HG02798 (cell line): ENCODE data around the gene PTGES.
"Not testable (repeated sequence)": the region's sequence is repeated elsewhere in the genome, so short reads cannot be mapped to it uniquely, and the experiment has no call there.

Experiments used
- ATAC-seq: cut with Tn5 transposase; IDR thresholded peaks from one replicate; pipeline ENCODE4 v1.9.1; 2021; ENCODE audit warnings: mild to moderate bottlenecking; ENCODE audit not compliant: unreplicated experiment, poor library complexity

Gene PTGES

GRCh38 chr9:129773262-129774048, 20.6 kb upstream of the PTGES start:
- ATAC-seq: no peak

GRCh38 chr9:129770741-129771140, 17.9 kb upstream of the PTGES start:
- no peak for ATAC-seq

DNA sequence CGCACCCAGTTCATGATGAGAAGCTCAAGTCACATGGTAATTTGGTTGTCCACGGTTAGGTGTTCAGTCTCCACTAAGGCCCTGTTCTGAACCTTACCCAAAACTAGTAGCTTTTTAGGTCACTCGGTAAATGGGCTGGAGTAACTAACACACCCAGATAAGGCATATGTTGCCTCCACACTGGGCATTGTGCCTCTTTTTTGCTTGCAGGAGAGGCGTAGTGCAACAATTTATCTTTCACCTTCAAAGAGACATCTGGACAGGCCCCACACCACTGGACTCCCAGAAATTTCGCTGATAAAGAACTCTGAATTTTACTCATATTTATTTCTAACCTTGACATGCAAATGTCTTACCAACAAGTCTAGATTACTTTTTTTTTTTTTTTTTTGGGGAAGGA, 16.8 kb upstream of the PTGES start:
- ATAC-seq: no peak

GRCh38 chr9:129768486-129768885, 15.6 kb upstream of the PTGES start:
- ATAC-seq: no peak

- no peak for ATAC-seq
These were observed 13.0 kb upstream of the PTGES start for GRCh38 chr9:129765764-129766317.

DNA sequence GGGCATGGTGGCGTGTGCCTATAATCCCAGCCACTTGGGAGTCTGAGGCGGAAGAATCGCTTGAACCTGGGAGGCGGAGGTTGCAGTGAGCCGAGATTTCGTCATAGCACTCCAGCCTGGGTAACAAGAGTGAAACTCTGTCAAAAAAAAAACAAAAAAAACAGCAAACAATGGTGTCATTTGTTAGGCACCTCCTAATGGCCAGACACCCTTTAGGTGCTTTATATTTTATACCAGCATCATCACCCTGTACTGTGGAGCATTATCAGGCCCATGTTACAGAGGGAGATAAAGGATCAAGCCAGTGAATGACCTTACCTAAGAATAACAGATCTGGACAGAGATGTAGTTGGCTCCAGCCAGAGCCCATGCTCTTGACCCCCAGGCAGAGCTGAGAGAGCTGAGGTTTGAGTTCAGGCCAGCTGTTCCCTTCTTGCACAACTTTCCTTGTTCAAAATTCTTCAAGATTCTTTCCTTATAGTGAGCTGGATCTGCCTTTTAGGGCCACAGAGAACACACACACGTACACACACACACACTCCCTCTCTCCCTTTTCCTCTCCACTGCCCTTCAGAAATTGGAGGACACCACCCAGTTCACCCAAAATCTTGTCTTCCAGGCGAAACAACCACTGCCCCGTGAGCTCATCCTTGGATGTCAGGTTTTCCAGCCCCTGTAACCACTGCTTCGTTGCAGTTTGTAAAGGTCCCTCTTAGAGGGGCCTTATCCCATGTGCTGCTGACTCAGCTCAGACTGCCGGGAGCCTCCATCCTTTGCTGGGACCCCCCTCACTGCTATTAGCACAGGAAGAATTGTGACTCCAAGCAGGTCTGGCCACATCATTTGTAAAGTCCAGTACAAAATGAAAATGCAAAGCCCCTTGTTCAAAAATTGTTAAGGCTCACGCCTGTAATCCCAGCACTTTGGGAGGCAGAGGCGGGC, 10.4 kb upstream of the PTGES start:
- no peak for ATAC-seq

DNA sequence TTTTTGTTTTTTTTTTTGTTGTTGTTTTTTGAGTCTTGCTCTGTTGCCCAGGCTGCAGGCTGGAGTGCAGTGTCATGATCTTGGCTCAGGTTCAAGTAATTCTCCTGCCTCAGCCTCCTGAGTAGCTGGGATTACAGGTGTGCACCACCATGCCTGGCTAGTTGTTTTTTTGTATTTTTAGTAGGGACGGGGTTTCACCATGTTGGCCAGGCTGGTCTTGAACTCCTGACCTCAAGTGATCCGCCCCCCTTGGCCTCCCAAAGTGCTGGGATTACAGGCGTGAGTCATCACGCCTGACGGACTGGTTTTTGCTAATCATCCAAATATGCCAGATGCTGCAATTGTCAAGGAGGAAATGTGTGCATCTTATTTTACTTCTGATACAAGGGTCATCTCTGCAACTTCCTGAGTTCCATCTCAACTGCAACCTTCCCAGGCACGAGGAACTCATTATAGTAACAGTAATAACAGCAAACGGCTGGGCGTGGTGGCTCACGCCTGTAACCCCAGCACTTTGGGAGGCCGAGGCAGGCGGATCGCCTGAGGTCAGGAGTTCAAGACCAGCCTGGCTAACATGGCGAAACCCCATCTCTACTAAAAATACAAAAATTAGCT, 9.6 kb upstream of the PTGES start:
- not testable (repeated sequence) for ATAC-seq

DNA sequence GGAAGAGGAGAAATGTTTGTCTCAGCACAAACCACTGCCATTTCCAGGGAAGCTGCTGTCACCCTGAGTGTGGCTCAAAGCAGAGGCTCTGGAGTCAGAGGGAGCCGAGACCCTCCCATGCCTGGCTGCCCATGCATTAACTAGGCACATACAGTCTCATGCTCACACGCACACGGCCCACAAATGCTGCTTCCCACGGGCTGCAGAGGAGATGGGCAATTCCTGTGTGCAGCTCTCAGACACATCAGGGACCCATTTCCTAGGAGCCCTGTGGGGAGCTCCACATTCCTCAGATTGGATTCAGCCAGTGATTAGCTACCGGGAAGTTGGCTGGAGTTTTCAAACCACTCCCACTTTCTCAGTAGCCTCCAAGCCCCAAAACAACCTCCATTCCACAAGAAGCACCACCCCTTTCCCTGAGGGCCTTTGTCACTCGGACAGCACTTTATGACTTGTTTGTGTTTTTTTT, 9.1 kb upstream of the PTGES start:
- ATAC-seq: no peak

GRCh38 chr9:129761293-129761900, 8.6 kb upstream of the PTGES start:
- ATAC-seq: no peak

DNA sequence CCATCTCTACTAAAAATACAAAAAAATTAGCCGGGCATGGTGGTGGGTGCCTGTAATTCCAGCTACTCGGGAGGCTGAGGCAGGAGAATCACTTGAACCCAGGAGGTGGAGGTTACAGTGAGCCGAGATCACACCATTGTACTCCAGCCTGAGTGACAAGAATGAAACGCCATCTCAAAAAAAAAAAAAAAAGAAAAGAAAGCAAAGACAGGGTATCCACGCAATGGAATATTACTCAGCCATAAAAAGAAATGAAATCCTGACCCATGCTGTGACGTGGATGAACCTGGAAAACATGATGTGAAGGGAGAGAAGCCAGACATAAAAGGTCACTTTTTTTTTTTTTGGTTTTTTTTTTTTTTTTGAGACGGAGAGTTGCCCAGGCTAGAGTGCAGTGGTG, 7.9 kb upstream of the PTGES start:
- ATAC-seq: not testable (repeated sequence)

GRCh38 chr9:129759804-129760502, 7.1 kb upstream of the PTGES start:
- ATAC-seq: no peak

GRCh38 chr9:129759319-129759718, 6.5 kb upstream of the PTGES start:
- no peak for ATAC-seq

GRCh38 chr9:129757045-129757444, 4.2 kb upstream of the PTGES start:
- no peak for ATAC-seq

DNA sequence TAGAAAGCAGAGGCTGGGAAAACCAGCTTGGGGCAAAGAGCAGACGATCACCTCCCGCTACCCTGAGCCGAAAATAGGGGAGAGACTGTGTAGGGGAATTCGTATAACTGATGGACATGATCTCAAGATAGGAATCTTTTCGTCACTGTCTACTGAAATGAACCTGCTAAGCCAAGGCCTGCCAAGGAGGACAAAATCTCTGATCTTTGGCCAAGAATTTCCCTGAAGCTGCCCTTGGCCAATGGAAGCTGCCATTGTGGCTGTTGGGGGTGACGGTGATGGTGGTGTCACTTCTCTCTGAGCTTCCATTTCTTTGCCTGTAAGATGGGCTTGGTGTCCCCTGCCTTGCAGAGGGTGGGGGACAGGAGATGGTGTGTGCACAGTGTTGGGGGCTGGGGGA, 3.3 kb upstream of the PTGES start:
- ATAC-seq: no peak

DNA sequence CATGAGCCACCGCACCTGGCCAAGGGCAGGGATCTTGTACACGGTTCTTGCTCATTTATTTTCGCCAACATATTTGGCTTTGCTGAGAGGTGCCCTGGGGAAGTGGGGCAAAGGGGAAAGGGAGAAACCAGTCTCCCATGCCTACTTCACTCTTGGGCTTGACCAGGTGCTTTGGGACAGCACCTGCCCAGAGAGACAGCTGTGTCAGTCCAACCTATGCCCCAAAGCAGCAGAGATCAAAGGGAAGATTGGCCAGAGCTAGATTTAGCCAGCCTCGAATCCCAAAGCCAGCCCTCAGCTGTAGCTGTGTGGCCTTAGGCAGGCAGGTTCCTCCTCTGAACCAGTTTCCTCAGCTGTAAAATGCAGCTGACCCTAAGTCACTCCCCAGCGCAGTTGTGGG, 2.3 kb upstream of the PTGES start:
- ATAC-seq: no peak

- no peak for ATAC-seq
These were observed 721 bp downstream of the PTGES start for GRCh38 chr9:129751841-129752801.

GRCh38 chr9:129750013-129750638, 2.7 kb downstream of the PTGES start:
- no peak for ATAC-seq

DNA sequence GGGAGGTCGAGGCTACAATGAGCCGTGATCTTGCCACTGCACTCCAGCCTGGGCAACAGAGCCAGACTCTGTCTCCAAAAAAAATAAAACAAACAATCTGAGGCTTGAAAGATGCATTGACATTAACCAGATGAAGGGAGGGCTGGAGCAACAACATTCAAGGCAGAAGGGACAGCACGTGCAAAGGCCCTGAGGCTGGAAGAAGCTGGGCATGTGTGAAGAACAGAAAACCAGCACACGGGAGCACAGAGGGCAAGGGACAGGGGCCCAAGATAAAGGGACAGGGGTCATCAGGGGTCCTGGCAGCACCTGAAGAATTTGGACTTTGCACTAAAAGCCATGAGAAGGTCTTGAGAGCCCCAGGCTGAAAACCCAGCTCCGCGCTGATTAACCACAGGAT, 3.3 kb downstream of the PTGES start:
- no peak for ATAC-seq
